ENCODE data around the gene FEZF1. TPM values are rescaled to one million over a fixed set of nuclear protein-coding genes. Genes with fewer than 3 reads are reported as not detected.

The FEZF1 gene
- total RNA-seq (2014; rRNA removed; shearing (Covaris generic)) = not detected in 2 replicates

DNA sequence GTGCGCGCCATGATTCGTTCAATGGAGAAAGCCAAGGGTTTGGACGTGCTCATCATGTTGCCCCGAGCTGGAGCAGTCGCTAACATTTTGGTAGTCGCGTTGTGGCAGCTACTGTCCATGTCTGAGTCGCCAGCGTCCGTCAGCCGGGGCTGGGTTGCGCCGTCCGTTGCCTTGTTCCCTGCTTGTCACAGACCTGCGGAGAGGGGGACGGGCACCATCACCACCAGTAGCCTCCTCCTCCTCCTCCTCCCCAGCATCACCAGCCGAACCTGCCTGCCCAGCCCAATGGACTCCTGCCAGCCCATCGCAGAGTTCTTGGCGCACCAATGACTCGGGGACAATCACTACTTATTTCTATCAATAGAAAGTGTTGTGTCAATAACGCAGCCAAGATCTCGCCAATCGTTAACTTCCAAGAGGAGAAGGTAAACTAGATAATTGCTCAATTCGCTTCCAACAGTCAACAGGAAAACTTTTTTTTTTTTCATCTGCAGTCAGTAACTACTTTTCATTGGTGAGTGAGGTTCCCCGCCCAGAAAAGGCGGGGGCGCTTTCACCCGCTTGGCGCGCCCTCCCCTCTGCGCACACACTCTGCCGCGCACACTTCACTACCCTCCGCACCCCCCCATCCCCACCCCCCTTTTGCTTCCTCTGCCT is at the start of gene FEZF1:
Gene FEZF1 (minus strand): TSS at position 432 of the 657 bp plus-strand sequence. CDS start 313 bp downstream, at position 119.
- in situ Hi-C loops (cut with HindIII; ENCODE audit: low sequenced_read_pairs) = no loop called here
- DNase-seq (ENCODE audit: low spot score) = no peak

DNA sequence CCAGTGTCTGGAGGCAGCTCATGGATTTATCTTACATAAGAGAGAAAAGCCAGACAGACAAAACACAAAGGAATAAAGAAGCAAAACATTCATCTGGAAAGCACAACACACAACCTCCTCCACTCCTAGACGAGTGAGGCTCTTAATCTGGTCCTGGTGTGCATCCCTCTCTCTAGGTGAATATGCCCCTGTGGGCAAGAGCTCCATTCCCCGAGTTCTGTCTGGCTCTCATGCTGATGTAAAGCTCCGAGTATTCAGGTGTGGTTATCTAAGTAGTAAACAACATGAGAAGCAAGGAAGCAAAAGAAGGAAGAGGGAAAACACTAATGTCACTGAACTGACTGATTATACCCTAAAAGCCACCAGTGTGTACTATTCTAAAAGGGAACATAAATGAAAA is 47.9 kb upstream of the FEZF1 start:
- in situ Hi-C loops (cut with HindIII; ENCODE audit: low sequenced_read_pairs) = no loop called here
- DNase-seq (ENCODE audit: low spot score) = no peak

DNA sequence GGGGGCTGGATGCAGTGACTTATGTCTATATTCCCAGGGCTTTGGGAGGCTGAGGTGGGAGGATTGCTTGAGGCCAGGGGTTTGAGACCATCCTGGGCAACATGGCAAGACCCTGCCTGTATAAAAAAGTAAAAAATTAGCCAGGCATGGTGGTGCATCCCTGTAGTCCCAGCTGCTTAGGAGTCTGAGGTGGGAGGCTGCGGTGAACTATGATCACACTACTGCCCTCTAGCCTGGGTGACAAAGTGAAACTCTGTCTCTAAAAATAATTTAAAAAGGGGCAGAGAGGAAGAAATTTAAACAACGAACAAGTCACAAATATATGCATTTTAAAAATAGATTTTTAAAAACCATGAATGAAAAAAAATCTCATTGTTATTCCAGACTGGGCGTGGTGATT is 46.2 kb upstream of the FEZF1 start:
- no peak for DNase-seq (ENCODE audit: low spot score)
- in situ Hi-C loops (cut with HindIII; ENCODE audit: low sequenced_read_pairs) = no loop called here

DNA sequence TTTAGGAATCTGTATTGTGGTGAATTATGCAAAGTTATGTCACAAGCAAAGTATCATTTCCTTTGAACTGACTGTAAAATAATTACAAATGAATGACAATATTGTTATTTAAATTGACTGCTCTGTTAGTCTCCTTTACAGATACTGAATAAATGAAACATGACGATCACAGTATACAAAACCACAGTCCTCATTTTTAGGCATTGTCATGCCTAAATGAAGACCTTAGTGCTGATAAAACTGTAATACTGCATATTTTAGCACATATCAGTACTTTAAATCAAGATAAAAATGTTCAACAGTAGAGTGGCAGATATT is 39.7 kb upstream of the FEZF1 start:
- in situ Hi-C loops (cut with HindIII; ENCODE audit: low sequenced_read_pairs) = no loop called here
- DNase-seq (ENCODE audit: low spot score) = no peak

DNA sequence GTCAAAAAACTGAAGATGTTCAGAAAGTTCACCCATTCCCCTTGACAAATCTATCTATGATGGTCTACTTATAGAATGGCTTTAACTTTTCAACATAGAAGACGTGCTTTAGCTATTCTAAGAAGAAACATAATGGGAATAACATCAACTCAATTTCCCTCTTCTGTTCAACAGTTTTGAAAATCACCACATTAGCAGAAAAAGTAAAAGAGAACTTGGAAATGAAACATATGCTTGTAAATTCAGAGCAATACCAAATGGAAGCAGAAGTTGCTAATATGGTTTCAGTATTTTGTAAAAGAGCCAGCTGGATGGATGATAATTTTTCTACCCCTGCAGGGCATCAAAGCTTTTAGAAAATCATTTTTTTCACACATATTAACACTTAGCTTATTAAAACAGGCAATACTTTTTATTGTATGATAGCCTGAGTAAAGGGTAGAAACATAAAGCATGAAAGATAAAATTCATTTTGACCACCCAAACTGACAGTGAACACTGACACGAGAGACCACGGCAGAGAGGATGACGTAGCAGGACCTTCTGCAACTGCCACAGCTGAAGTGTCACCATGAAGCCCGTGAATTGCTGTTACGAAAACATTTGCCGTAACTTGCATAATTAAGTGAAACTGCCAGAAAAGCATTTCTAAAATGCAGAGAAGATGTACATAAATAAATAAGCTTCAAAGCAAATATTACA is 39.2 kb upstream of the FEZF1 start:
- DNase-seq (ENCODE audit: low spot score) = no peak
- in situ Hi-C loops (cut with HindIII; ENCODE audit: low sequenced_read_pairs) = no loop called here

DNA sequence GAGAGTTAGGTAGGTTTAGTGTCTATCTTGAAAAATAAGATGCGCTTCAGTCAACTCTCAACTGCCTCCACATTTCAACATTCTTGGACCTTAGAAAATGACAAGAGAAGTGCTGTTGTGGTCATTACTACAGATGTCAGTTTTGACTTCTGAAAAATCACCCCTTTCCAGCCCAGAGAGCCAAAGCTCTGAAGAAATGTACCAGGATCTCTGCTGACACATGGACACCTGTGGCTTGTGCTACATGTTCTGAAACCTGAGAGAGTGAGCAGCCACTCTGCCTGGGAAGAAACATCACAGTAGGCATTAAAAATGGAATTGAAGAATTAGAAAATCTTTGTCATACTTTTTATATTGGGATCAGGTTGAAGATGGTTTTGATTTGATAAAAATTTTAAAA is 35.9 kb upstream of the FEZF1 start:
- no peak for DNase-seq (ENCODE audit: low spot score)
- in situ Hi-C loops (cut with HindIII; ENCODE audit: low sequenced_read_pairs) = no loop called here

DNA sequence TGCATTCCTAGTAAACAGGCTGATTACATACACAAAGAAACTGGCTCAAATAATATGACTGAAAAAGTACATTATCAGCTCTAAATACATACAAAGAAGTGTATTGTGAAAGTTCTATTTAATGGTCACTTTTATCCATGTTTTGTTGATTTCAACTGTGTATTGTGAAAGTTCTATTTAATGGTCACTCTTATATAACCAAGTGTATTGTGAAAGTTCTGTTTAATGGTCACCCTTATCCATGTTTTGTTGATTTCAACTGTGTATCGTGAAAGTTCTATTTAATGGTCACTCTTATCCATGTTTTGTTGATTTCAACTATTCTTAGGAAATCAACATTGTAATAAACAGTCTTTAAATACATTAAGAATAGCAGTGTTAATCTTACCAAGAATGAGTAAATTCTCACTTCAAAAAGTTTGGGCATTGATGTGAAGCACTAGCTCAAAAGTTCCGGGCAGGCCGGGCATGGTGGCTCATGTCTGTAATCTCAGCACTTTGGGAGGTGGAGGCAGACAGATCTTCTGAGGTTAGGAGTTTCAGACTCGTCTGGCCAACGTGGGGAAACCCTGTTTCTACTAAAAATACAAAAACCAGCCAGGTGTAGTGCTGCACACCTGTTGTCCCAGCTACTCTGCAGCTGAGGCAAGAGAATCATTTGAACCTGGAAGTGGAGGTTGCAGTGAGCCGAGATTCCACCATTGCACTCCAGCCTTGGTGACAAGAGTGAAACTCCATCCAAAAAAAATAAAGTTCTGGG is 34.8 kb upstream of the FEZF1 start:
- no peak for DNase-seq (ENCODE audit: low spot score)
- in situ Hi-C loops (cut with HindIII; ENCODE audit: low sequenced_read_pairs) = no loop called here

DNA sequence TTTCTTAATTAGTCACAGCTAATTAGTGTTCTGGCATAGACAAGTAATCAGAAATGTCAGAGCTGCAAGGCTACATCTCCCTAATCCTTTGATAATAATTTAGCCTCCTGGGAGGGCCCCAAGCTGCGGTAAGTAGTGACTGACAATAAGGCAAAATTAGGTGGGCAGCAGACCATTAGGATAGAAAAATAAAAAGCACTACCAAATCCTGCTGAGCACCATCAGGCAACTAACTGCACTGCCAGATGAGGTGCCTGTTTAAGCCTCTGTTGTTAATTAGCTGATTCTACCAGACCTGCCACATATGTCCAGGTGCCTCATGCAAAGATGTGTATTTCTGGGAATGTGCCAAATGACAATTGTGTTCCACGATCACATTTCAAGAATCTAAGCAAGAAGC is 32.5 kb upstream of the FEZF1 start:
- in situ Hi-C loops (cut with HindIII; ENCODE audit: low sequenced_read_pairs) = no loop called here
- peak; percentile 59 for DNase-seq (ENCODE audit: low spot score)

DNA sequence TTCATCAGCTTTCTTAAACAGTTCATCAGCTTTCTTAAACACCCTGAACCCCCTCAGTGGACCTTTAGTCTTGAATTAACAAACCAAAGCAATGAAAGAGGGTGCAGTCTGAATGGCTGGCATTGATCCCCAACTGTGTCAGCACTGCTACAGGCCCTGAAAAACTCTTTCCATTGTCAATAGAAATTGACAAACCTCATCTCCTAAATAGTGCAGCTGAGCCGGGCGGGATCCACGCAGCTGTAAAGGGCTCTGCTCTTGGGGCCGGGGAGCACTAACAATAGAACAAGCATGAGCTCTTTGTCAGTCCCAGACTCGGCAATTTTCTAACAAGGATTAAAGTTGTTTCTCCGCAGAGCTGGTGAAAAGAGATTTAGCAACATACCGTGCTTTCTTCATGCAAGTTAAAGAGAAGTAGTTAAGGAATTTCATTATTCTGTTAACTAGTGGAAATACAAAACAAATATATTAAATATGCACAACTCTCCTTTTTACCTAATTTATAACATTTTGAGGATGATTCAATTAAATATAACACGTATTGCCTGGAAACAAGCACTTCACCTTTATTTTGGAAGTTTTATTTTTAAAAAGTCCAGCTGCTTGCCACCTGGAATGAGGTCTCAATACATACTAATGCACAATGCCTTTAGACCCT is 24.7 kb upstream of the FEZF1 start:
- no peak for DNase-seq (ENCODE audit: low spot score)
- in situ Hi-C loops (cut with HindIII; ENCODE audit: low sequenced_read_pairs) = no loop called here

DNA sequence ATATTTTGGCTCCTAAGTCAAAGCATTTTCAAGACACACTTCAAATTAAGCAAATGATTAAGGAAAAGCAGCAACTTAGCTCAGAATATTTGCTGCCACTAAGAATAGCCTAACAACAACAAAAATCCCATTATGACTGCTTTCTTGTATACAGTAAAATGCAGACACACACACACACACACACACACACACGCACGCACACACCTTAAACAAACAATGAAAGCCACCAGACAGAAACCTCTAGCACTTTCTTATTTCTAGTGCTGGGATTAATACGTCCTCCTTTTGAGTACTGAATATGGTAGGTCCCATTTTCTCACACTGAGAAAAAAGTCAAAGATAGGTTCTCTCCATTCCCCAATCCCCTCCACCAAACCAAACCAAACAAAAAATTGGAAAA is 23.4 kb upstream of the FEZF1 start:
- in situ Hi-C loops (cut with HindIII; ENCODE audit: low sequenced_read_pairs) = no loop called here

DNA sequence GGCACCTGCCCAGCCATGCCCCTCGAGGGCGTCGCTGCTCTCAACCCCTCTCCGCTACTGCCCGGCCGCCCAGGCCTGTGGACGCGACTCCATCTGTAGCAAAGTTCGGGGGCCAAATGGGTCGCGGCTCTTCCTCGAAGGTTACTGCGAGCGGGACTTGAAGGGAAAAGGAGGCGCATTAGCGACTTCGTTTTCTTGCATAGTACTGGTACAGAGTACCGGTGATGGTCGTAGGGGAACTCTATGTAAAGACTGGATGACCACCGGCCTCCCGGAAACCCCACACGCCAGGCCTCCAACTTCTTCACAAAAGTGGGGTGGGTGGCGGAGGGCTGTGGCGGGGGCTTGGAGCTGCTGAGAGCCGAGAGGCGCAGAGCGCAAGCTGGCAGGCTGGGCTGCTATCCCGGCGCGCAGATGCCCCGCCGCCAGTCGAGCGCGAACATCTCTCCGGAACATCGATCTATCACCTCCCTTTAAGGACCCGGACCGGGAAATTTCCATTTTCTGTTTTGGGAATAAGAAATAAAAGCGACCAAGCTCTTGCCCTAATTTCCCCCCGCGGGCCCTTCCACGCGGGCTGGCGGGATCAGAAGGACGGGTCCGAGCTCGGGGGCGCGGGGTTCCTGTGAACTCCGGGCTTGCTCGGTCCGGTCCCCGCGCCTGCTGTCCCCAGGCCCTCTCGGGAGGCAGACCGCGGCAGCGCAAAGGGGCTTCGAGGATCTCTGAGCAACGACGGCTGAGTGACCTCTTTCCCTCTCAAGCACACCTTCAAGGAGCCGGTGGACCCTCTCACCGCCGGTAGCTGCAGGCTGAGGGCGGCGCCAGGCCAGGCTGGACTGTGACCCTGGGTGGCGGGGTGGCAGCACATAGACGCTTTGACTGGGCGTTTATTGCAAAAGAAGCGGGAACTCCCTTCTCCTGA is 12.2 kb upstream of the FEZF1 start:
- DNase-seq (ENCODE audit: low spot score) = peak; percentile 36
- in situ Hi-C loops (cut with HindIII; ENCODE audit: low sequenced_read_pairs) = no loop called here

More for the DNA sequence above, 23.4 kb upstream of the FEZF1 start:
- DNase-seq (ENCODE audit: low spot score) = no peak

DNA sequence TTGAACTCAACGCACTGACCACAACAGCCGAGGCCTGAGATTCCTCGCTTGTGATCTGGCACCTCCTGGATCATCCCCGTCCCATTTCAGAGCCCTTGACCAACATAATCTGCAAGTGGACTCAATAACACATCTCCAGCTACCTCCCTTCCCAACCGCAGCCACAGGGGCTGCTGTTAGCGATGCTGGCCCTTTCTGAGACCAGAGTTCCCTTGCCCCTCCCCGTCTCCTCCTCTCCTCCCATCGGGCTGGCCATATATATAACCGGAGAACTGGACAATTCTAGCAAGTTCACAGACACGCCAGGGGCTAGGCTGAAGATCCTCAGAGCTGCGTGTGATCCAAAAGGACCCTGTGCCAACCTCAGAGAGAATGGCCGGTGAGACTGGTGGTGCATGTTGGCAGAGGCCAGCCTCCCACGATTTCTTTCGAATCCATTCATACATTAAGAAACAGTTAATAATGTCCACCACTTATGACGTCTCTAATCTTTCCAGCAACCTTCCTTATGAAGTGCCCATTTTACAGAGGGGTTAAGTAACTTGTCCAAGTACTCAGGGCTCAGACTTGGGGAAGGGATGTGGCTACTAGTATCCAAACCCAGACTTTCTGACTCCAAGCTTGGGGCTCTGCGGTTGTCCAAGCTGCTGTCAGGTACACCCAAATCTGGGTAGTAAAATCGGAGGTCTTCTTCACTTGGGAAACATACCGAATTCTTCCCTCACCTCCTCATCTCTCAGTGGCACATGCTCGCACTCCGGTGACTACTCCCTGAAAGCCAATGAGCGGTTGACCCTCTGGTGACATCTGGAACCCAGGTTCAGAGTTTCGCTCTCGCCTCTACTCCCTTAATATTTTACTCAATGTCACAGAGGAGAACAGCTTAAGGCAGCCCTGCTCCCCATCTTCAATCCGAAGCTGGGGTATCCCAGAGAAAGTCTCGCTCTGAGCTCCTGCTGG is 11.2 kb upstream of the FEZF1 start:
- in situ Hi-C loops (cut with HindIII; ENCODE audit: low sequenced_read_pairs) = no loop called here
- no peak for DNase-seq (ENCODE audit: low spot score)

DNA sequence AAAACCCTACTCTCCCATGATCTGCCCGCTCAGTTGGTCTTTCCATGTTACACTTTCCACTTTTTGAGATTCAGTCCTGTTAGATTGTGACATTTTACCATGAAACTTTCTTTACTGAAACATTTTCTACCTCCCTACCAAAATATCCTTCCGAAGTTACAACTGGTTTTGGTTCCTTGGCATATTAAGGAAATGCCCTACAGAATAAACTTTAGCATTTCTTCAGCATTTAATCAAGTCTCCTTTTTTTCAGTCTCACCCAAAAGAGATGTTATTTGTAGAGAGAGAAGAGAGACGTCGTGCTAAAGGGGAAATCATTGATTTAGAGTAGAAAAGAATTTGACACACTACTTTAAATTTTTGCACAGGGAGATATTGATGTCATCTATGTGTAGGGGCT is 9.7 kb upstream of the FEZF1 start:
- DNase-seq (ENCODE audit: low spot score) = no peak

DNA sequence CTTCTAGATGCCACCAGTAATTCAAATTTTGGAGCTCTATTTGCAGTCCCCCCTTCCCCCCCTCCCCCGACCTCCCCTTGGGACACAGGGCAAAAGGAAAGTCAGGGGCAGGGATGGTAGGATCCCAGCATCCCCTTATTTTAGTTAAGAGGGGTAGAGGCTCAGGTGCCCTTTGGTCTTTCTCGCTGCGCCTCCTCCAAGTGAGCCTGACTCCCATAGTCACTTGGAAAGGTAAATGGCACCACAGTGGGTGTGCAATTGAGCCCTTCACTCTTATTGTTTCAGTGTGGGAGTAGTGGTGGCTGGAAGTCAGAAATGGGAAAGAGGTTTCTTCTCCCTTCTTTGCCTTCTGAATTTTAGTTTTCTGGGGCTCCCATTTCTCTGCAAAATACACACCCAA is 8.2 kb upstream of the FEZF1 start:
- in situ Hi-C loops (cut with HindIII; ENCODE audit: low sequenced_read_pairs) = no loop called here
- DNase-seq (ENCODE audit: low spot score) = no peak

More for the DNA sequence above, 9.7 kb upstream of the FEZF1 start:
- in situ Hi-C loops (cut with HindIII; ENCODE audit: low sequenced_read_pairs) = no loop called here

DNA sequence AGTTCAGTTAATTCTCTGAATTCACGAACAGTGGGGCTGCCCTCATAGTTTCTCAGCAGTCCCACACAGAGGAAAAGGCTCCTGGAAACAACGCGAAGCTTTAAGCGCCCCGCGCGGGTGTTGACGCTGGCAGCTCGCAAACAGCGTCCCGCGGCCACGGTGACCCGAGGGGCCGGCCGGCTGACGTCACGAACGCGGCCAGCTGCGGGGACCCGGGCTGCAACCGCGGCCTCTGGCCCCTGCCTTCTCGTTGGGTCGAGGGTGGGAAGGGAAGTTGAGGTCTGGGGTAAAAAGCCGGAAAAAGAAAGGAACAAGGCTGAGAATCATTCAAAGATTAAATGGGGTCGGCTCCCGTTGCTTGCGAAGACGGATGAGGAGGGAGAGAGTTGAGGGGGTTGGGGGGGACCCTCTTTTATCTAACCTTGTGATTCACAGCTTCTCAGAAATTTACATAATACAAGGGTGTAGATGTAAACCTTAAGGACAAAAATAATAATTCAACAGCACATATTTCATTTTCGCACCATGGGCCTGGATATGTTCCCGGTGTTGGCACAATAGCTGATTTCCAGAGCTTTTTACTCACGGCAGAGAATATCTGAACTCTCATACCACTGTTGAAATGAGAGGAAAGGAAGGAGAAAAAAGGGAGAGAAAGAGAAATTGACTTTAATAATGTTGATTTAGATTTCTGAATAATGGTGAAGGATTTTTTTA is 7.3 kb upstream of the FEZF1 start:
- in situ Hi-C loops (cut with HindIII; ENCODE audit: low sequenced_read_pairs) = no loop called here
- DNase-seq (ENCODE audit: low spot score) = no peak

DNA sequence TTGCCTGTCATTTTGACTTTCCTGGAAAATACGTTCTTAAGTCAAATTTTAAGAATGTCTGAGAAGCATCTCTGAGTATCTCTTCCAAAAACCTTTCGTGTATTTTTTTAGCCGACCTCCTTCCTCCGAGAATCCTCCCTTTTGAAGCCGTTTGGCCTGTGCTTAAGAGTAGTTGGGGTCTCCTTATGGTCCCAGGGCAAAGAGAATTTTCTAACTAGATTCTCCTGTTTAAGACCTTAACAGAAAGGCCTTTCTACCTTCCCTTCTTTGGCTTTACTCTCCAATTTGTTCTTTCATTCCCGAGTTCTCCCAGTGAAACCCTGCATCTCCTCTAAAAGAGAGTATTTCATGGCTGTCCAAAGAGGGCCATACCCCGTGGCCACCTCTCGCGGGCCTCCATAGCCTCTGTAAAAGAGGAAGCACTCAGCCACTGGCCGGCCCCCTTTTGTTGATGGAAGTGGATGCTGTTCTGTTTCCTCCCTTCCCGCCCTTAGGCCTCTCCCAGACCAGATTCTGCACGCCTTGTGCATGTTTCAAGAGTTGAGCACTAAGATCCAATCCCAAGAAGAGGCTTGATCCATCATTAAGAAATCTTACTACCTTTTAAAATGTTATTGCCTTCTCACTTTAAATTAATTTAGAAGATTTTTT is 6.6 kb upstream of the FEZF1 start:
- in situ Hi-C loops (cut with HindIII; ENCODE audit: low sequenced_read_pairs) = no loop called here
- no peak for DNase-seq (ENCODE audit: low spot score)
